Right atrium auricular region (tissue), 2 donors: ENCODE data around the gene SETDB1. TPM values are rescaled to one million over a fixed set of nuclear protein-coding genes. Genes with fewer than 3 reads are reported as not detected.
A peak's percentile ranks its signal among the peaks of the same experiment; 100 is the strongest.

Experiments
- DNase-seq: peaks from one replicate; pipeline ENCODE4 v3.0.0-alpha.2; 2019; ENCODE audit warnings: low spot score
- H3K27ac ChIP-seq, 2 donors: fragments of 200-600 bp; sonication (generic); 1 replicate in 1 of 2; 2 replicates in 1 of 2; pipeline ENCODE4 v1.5.1; 2016 to 2019
- H3K27me3 ChIP-seq, 2 donors: fragments of 200-600 bp; sonication (generic); one replicate each; pipeline versions ENCODE4 v1.5.1 to v1.6.0; 2017 to 2019
- H3K36me3 ChIP-seq: fragments of 200-600 bp; sonication (generic); one replicate; pipeline ENCODE4 v1.5.1; 2016
- H3K4me1 ChIP-seq, 2 donors: fragments of 200-600 bp; sonication (generic); one replicate each; pipeline versions ENCODE4 v1.5.1 to v1.6.0; 2017 to 2019
- H3K4me3 ChIP-seq, 2 donors: fragments of 200-600 bp; sonication (generic); 1 replicate in 1 of 2; 2 replicates in 1 of 2; pipeline ENCODE4 v1.5.1; 2017 to 2019; ENCODE audit warnings: mild to moderate bottlenecking in 1 of 2, moderate library complexity in 1 of 2
- H3K9me3 ChIP-seq, 2 donors: fragments of 200-600 bp; sonication (generic); one replicate each; pipeline ENCODE4 v1.5.1; 2019
- total RNA-seq, 2 donors: library from RNA; depleted of rRNA; stranded (reverse); fragments of >200 nt; gene quantifications; one replicate each; pipeline ENCODE4 v1.1.0, GENCODE V29; 2016
- TF ChIP-seq, protein P1 (sequence below), 2 donors: fragments of 200-600 bp; sonication (generic); IDR thresholded peaks; one replicate each; pipeline ENCODE4 v1.5.1; 2019; ENCODE audit warnings: antibody characterized with exemption in 2 of 2

SETDB1 gene
- total RNA-seq, 2 donors from 2014 or later = 18.6 to 18.9 TPM

DNA sequence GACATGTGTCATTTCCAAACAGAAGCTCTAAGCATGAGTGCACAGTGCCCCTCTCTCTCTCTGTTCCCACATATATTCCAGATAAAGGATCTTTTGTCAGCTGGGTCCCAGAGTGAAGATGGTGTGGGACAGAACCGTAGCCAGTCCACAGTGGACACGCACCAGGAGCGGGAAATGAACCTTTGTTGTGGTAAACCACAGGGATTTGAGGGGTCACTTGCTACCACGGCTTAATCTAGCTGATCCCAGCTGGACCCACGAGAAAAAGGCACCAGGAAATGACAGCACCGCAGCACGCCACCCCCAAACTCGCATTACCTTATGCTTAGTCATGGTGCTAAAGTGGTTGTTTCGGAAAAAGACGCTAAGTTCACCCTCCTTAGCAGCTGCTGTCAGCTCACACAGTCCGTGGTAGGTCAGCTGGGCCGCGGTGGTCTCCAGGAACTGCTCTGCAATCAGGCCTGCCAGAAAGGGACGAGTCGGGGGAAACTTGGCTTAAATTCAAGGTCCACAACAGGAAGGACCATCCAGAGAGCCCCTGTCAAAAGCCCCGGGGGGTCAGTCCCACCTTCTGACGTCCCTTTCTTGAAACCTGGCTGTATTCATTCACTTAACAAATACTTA, 73.0 kb downstream of the SETDB1 start:
- no peak overlapping the region for H3K27ac ChIP-seq
- TF ChIP-seq, protein P1, sequence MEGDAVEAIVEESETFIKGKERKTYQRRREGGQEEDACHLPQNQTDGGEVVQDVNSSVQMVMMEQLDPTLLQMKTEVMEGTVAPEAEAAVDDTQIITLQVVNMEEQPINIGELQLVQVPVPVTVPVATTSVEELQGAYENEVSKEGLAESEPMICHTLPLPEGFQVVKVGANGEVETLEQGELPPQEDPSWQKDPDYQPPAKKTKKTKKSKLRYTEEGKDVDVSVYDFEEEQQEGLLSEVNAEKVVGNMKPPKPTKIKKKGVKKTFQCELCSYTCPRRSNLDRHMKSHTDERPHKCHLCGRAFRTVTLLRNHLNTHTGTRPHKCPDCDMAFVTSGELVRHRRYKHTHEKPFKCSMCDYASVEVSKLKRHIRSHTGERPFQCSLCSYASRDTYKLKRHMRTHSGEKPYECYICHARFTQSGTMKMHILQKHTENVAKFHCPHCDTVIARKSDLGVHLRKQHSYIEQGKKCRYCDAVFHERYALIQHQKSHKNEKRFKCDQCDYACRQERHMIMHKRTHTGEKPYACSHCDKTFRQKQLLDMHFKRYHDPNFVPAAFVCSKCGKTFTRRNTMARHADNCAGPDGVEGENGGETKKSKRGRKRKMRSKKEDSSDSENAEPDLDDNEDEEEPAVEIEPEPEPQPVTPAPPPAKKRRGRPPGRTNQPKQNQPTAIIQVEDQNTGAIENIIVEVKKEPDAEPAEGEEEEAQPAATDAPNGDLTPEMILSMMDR (IDR thresholded peaks at IDR 0.05) = no peak

GRCh38 chr1:150999926-151000325, 73.8 kb downstream of the SETDB1 start:
- no peak for DNase-seq
- TF ChIP-seq, protein P1 (IDR thresholded peaks at IDR 0.05) = no peak
- Histone ChIP-seq H3K36me3 (peaks cover 62% of the 10 kb centered on the region), H3K27ac (no peak overlapping the region), H3K9me3 (no peaks in the 10 kb centered on the region), H3K27me3 (no peaks in the 10 kb centered on the region), H3K4me1 (peaks cover 0 to 45% of the 10 kb centered on the region in 2 donors), H3K4me3 (no peak overlapping the region)

More for the DNA sequence above, 73.0 kb downstream of the SETDB1 start:
- Histone ChIP-seq H3K9me3 (no peaks in the 10 kb centered on the region), H3K4me3 (no peak overlapping the region), H3K36me3 (peaks cover 62% of the 10 kb centered on the region), H3K27me3 (no peaks in the 10 kb centered on the region), H3K4me1 (peaks cover 0 to 38% of the 10 kb centered on the region in 2 donors)
- DNase-seq = no peak

DNA sequence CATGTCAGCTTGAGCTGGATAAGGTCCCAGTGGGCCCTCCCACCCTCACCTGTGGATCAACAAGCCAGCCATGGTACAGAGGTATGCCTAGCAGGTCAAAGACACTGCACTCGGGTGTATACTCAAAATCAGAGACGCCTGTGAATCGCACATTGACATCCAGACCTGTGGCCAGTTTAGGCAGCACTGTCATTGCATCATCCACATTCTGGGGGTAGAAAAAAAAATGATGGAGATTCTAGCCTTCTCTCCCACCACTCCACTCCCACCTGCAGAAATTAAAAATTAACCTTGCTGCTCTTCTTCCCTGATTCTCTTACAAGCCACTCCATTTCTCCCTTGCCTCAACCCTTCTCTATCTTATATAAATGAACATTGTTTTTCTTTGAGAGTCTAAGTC, 74.2 kb downstream of the SETDB1 start:
- H3K9me3 ChIP-seq = no peaks in the 10 kb centered on the region
- H3K4me3 ChIP-seq = no peak overlapping the region
- no peaks in the 10 kb centered on the region for H3K27me3 ChIP-seq
- H3K36me3 ChIP-seq = peaks cover 62% of the 10 kb centered on the region
- peaks cover 0 to 45% of the 10 kb centered on the region in 2 donors for H3K4me1 ChIP-seq
- H3K27ac ChIP-seq = no peak overlapping the region
- DNase-seq = no peak
- TF ChIP-seq, protein P1 (IDR thresholded peaks at IDR 0.05) = no peak

GRCh38 chr1:151001602-151002001, 75.4 kb downstream of the SETDB1 start:
- Histone ChIP-seq H3K4me3 (no peak overlapping the region), H3K9me3 (no peaks in the 10 kb centered on the region), H3K4me1 (peaks cover 0 to 42% of the 10 kb centered on the region in 2 donors), H3K36me3 (peaks cover 62% of the 10 kb centered on the region), H3K27ac (no peak overlapping the region), H3K27me3 (no peaks in the 10 kb centered on the region)
- DNase-seq = no peak
- TF ChIP-seq, protein P1 (IDR thresholded peaks at IDR 0.05) = no peak

GRCh38 chr1:151002051-151002450, 75.9 kb downstream of the SETDB1 start:
- Histone ChIP-seq H3K4me1 (peaks cover 0 to 46% of the 10 kb centered on the region in 2 donors), H3K4me3 (no peak overlapping the region), H3K36me3 (peaks cover 57% of the 10 kb centered on the region), H3K27ac (no peak overlapping the region), H3K9me3 (no peaks in the 10 kb centered on the region), H3K27me3 (no peaks in the 10 kb centered on the region)
- DNase-seq = no peak
- TF ChIP-seq, protein P1 (IDR thresholded peaks at IDR 0.05) = no peak

- H3K27me3 ChIP-seq = no peaks in the 10 kb centered on the region
- peaks cover 0 to 51% of the 10 kb centered on the region in 2 donors for H3K4me1 ChIP-seq
- TF ChIP-seq, protein P1 (IDR thresholded peaks at IDR 0.05) = no peak
- peaks cover 52% of the 10 kb centered on the region for H3K36me3 ChIP-seq
- peak overlapping the region in 1 of 2 donors; percentile 25 for H3K27ac ChIP-seq
- no peak overlapping the region for H3K4me3 ChIP-seq
- no peaks in the 10 kb centered on the region for H3K9me3 ChIP-seq
- DNase-seq = no peak
Observed at GRCh38 chr1:151002611-151003010, 76.4 kb downstream of the SETDB1 start.
